Activated CD4-positive, CD25-positive, alpha-beta regulatory T cell (primary cell): Measurements from ENCODE around the gene MLLT6.
A peak's percentile ranks its signal among the peaks of the same experiment; 100 is the strongest.

Experiments
- DNase-seq, 4 experiments: peaks; one replicate each; lab custom pipeline; 2025; lab: John Stamatoyannopoulos, UW

Gene MLLT6

GRCh38 chr17:38704606-38705522 is at the start of gene MLLT6:
Gene MLLT6 (plus strand): TSS chr17:38705273. CDS start chr17:38705633, 360 bp downstream.
- DNase-seq = peak; percentile 61 to 76 (median 69)

- DNase-seq = no peak
Observed at GRCh38 chr17:38656959-38657823, 47.9 kb upstream of the MLLT6 start.

- no peak for DNase-seq
Observed at GRCh38 chr17:38657824-38658740, 47.0 kb upstream of the MLLT6 start.

GRCh38 chr17:38658741-38659345 is 46.2 kb upstream of the MLLT6 start:
- DNase-seq = no peak

- no peak for DNase-seq
Observed at GRCh38 chr17:38659415-38659814, 45.7 kb upstream of the MLLT6 start.

- DNase-seq = no peak
Observed at GRCh38 chr17:38660097-38661025, 44.7 kb upstream of the MLLT6 start.

GRCh38 chr17:38663125-38663751 is 41.8 kb upstream of the MLLT6 start:
- peak in 1 of 4 experiments; percentile 4 for DNase-seq

- DNase-seq = no peak
Observed at GRCh38 chr17:38663964-38664644, 41.0 kb upstream of the MLLT6 start.

- DNase-seq = peak in 2 of 4 experiments; percentile 10 to 32
Observed at GRCh38 chr17:38667099-38667786, 37.8 kb upstream of the MLLT6 start.

- DNase-seq = no peak
Observed at GRCh38 chr17:38667787-38668122, 37.3 kb upstream of the MLLT6 start.

- no peak for DNase-seq
Observed at GRCh38 chr17:38669520-38669919, 35.6 kb upstream of the MLLT6 start.

- no peak for DNase-seq
Observed at GRCh38 chr17:38671939-38672720, 32.9 kb upstream of the MLLT6 start.

- DNase-seq = no peak
Observed at GRCh38 chr17:38672788-38673706, 32.0 kb upstream of the MLLT6 start.

GRCh38 chr17:38673707-38674013 is 31.4 kb upstream of the MLLT6 start:
- no peak for DNase-seq

- no peak for DNase-seq
Observed at GRCh38 chr17:38674014-38674748, 30.9 kb upstream of the MLLT6 start.
